Left kidney (tissue), 2 donors: Measurements from ENCODE around the gene TNNT3. TPM values are rescaled to one million over a fixed set of nuclear protein-coding genes. Genes with fewer than 3 reads are reported as not detected.
"Not testable (repeated sequence)": the region's sequence is repeated elsewhere in the genome, so short reads cannot be mapped to it uniquely, and the experiment has no call there.

Experiments
- DNase-seq: peaks from one replicate; pipeline ENCODE4 v3.0.0-alpha.2; 2013
- polyA plus RNA-seq: library from polyadenylated mRNA; unstranded; fragments of 120-200 nt; gene quantifications from one replicate; pipeline ENCODE4 v1.2.1, GENCODE V29; 2013; ENCODE audit not compliant: insufficient read length

The TNNT3 gene
- polyA plus RNA-seq, 1 donor: 8.2 TPM

DNA sequence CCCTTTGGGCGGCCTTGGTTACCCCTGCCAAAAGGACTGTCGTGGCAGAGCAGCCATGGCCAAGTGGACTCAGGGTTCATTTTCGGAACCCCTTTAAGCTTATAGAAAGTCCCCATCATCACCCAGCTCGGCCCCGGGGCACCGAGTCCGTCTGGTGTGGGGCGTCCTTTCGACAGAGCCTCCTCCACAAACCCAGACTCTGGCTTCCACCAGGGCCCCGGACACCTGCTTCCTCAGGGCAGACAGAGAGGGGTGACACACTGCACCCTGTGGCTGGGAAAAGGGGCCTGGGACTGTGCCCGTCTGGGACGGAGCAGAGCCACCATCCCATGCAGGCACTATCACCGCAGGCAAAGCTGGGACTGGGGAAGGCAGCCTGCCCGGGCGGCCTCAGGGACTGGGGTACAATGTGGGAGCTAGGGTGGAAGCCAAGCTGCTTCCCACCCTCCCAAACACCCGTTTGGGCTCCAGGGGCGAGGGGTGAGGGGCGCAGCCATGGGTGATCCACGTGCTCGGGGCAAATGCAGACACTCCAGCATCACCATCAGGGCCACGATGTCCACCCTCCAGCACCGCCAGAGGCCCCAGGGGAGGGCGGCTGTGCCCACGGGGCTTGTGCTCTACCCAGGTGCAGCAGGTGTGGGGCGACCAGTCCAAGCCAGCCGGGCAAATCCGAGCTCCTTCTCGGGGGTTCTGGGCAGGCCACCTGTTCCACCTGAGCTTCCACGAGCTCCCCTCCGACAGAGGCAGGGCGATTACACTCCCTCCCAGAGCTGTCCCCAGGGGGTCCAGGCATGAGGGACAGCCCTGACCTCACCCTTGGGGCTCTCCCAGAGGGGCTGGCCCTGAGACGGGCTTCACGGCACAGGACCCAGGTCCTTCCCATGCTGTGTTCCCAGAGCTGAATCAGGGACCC, 15.9 kb downstream of the TNNT3 start:
- DNase-seq: no peak

DNA sequence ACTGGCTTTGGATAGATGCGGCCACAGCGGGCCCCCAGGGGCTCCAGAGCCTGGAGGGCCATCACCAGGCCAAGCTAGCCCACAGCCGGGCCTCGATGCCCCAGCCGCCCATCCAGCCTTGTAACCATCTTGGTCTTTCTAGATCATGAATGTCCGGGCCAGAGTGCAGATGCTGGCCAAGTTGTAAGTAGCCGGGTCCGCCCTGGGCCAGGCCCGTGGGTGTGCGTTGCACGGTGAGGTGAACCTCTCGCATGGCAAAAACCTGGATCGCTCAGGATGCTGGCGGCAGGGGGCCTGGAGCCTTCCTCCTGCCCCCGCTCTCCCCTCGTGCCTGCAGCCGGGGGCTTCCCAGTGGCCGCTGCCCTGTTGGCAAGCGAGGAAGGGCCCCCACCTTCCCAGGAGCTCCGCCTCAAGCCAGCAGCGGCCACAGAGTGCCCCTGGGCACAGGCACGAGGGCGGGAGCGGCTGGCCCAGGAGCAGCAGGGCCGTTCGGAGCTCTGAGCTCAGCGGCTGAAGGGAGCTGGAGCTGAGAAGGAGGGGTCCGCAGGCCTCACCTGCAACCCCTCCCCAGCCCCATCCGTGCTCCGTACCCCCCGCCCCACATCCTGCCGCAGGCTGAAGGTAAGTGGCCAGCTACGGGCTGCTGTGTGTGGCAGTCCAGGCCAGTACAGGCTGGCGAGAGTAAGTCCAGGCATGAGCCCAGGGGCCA, 16.7 kb downstream of the TNNT3 start:
- no peak for DNase-seq

DNA sequence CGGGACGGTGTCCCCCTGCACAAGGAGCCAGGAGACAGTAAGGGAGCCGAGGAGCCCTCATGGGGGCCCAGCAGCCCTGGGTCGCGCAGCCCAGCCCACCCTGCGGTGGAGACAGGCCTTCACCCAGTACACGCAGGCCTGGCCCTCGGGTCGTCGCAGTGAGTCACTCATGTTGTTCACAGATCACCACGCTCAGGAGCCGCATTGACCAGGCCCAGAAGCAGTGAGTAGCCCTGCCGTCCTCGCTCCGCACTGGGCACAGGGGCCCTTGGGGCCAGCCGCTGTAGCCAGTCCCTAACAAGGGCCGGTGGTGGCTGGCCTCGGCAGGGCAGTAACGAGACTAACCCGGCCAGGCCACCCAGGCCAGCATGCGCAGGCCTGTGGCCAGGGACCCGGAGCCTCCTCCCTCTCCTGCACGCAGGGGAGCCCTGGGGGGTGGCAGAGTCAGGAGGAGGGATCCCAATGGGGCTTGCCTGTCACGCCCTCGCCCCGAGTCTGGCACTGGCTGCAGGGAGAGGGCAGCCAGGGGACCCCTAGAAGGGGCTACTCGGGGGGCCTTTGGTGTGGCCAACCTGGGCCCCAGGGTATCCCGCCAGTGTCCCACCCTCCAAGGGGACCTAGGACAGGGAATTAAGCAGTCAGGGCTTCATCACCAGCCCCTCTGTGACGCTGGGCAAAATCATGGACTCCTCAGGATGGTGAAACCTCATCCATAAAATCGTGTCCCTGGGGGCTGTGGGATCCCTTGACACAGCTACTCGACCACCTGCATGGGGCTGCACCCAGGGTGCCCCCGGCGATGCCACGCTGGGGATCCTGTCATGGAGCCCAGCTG, 17.5 kb downstream of the TNNT3 start:
- DNase-seq: no peak

DNA sequence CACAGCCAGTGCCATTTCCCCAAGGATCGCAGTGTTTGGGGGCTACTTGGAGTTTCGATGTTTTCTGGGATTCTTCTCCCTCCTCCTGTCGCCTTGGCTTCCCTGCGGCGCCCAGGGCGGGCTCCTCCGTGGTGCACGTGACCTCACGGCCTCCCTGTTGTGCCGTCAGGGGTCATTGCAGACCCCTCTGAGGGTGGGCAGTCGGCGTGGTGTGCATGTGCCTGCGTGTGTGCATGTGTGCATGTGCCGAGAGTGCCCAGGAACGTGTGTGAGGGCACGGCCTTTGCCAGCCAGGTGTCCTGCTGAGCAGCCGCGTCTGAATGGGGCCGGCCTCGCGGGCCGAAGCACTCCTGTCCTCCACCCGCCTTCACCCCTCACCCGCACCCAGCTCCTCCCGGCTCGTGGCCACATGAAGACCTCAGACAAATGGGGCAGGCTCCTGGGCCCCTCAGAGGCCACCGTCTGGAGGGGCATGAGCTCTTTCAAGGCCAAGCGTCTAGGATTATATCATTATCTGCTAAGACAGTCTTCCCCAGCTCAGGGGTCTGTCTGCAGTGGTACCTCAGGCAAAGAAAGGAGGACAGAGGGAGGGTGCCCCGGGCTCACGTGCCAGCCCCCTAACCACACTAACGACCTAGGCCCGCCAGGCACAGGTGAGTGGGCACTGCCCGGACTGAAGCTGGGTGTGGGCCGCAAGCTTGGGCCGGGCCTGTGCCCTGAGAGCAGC, 18.3 kb downstream of the TNNT3 start:
- DNase-seq: no peak

DNA sequence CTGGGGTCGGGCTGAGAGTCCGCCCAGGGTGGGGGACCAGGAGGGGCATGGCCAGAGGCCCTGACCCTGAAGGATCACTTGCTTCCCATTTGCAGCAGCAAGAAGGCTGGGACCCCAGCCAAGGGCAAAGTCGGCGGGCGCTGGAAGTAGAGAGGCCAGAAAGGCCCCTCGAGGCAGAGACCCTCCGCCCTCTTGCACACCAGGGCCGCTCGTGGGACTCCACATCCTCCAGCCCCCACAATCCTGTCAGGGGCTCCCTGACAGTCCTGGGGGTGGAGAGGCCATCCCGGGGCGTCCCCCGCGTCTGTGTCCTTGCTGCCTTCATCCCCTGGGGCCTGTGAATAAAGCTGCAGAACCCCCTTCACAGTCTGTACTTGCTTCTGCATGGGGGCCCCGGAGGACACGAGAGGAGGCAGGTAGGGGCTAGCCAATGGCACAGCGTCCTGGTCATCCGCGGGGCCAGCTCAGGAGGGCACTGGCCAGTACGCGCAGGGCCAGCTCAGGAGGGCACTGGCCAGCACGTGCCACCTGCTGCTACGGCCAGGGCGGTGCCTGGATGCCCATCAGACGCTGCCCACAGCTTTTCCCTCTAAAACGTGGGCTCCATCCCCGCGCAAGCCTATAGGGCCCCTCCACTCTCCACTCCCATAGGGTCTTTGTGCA, 19.0 kb downstream of the TNNT3 start:
- no peak for DNase-seq

DNA sequence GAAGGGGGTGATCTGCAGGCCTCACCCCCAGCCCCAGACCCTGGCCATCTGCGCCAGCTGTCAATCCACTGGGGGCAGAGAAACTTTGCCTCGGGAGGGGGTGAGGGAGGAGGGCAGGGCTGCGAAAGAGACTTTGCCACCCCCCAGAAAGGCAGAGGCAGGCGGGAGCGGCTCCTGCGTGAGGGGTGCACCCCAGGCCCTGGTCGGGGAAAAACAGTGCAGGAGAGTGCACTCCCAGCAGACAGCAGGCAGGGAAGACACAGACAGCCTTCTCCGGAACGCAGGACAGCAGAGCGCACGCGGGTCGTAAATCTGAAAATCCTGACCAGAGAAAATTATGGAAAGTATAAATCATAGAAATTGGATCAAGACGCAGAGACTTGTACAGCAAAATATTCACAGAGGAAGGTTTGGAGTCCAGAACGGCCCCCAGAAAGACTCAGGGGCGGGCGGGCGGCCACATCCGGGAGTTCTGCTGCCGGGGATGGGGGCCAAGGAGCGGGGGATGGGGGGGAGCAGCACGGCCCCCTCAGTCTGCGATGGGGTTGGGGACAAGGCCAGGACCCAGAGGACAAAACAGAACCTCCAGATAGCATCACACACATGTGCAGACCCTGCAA, 19.6 kb downstream of the TNNT3 start:
- no peak for DNase-seq

DNA sequence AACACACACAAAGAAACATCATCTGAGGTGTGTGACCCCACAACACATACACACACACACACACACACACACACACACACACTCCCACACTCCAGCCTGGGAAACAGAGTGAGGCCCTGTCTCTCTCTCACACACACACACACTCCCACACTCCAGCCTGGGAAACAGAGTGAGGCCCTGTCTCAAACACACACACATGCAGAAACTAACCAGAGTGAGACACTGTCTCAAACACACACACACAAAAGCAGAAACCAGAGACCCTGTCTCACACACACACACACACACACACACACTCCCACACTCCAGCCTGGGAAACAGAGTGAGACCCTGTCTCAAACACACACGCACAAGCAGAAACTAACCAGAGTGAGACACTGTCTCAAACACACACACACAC, 20.3 kb downstream of the TNNT3 start:
- not testable (repeated sequence) for DNase-seq

DNA sequence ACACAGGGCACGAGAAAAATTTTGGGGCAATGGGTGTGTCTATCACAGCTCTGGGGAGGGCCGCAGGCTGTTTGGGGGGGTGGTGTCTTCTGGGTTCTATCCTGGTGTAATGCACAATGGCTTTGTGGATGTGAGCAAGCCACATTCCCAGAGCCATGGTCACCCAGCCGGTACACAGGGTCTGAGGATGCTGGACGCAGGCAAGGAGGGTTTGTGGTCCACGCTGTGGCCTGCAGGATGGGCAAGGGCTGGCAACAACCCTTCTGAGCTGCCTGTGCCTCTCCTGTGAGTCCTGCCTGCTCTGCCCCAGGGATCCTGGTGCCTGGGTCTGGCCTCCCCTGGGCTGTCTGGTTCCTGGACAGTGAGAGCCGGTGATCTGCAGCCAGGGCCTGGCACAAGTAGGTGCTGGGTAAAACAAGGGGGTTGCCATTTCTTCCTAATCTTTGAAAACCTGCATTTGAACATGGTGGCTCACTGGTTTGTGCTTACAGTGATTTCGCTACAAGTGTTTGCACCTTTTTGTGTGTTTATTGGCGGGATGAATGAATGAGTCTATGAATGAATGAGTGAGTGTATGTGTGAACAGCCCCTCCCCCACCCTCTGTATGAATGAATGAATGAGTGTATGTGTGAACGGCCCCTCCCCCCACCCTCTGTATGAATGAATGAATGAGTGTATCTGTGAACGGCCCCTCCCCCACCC, 23.2 kb downstream of the TNNT3 start:
- DNase-seq: no peak

DNA sequence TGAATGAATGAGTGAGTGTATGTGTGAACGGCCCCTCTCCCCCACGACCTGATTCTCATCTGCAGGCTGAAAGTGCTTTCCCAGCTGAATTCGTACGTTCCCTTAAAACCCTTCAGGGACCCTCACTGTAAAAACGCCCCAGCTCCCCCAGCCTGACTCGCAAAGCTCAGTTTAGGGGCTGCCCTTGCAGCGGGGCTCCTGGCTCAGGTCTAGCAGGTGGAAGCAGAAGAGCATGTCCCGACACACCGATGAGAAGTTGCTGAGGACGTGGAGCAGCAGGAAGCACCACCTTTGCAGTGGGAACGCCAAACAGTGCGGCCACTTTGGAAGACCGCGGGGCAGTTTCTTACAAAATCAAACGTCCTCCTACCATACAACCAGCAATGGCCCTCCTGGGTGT, 24.1 kb downstream of the TNNT3 start:
- no peak for DNase-seq

DNA sequence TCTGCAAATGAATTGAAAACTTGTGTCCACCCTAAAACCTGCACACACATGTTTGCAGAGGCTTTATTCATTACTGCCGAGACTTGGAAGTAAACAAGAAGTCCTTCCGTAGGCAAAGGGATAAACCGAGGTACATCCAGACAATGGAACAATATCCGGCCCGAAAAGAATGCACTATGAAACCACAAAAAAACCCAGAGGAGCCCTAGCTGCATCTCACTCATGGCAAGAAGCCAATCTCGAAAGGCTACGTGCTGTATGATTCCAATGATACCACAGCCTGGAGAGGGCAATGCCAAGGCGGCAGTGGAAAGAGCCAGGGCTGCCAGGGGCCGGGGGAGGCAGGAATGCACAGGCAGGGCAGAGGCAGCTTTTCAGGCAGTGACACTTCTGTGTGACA, 24.5 kb downstream of the TNNT3 start:
- DNase-seq: no peak

DNA sequence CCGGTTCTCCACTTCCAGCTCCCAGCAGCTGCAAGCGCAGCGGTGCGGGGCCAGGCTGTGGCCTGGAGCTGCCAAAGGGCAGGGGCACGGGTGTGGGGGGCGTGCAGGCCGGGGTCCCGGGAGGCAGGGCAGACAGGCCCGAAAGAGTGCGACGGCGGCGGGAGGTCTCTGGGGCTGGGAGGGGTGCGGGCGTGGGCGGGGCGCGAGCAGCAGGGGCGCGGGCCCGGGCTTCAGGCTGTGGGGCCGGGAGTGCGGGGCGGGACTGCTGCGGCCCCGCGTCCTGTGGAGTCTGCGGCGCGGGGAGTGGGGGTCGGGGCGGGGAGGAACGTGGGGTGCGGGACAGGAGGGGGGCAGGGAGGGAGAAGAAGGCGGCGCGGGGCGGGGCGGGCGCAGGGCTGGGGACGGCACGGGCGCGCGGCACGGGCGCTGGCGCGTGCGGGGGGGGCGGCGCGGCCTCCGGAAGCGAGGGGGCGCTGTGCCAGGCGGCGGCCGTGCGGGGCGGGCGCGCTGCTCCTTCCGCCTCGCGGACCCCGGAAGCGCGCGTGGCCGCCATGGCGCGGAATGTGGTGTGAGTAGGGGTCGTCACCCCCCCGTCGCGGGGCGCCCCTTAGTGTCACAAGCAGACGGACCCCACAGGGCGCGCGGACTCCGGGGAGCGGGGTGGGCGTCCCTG, 27.4 kb downstream of the TNNT3 start, which contains the start of gene MRPL23:
TSS of gene MRPL23 (plus strand) at position 521 of the 673 bp plus-strand sequence. CDS start at position 552, 31 bp downstream.
- no peak for DNase-seq

DNA sequence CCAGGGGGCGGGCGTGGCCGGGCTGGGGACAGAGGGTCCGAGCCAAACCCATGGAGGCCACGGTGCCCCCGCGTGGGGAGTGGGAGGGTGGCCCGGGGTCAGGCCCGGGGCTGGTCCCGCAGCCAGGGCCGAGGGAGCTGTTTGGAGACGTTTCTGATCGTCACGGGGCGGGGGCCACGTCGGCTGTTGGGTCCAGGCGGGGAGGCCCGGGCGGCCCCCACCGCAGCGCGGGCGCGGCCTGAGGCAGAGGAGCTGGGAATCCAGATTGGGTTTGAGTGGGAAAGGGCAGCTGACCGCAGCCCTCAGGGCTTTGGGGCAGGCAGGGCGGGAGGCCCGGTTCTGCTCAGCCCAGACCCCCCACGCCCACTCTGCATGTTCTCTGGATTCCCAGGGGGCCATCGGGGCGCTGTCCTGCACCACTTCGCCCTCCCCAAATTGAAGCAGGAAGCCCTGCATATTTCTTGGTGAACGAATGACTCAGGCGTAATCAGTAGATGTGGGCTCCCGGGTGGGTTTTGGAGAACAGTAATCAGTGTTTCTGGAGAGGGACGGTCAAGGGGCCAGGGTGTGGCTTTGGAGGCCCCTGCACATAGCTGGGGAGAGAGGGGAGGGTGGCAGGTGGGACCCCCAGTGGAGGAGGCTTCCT, 28.2 kb downstream of the TNNT3 start:
- no peak for DNase-seq

DNA sequence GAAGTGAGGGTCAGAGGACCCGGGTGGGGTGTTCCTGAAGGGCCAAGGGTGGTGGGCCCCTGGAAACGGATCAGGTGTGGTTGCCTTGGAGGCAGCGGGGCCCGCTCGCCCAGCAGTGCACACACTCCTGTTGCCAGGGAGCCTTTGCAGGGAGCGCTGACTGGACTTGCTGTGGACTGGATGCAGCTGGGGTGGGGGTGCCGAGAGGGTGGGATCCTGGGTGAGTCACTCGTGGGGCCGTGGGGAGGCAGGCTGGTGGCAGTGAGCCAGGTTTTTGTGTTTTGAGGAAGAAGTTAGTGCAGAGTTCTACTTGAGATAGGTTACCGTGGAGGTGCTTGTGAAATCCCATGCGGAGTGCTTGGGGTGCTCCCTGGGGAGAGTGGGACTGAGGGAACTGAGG, 28.9 kb downstream of the TNNT3 start:
- DNase-seq: no peak

DNA sequence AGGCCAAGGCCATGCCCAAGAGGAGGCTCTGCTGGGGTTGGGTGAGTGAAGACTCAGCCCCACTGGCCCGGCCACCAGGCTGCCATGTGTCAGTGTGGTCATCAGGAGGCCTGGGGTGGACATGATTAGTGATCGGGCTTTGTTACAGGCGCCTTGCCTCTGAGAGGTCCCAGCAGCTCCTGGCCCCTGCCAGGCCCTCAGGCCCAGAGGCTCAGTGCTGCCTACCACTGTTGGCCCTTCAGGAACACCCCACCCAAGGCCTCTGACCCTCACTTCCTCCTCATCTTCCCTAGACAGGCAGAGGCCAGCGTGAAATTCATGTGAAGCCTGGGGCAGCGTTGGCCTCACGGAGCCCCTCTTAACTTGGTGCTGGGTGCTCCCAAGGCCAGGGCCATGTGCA, 29.8 kb downstream of the TNNT3 start:
- DNase-seq: no peak

DNA sequence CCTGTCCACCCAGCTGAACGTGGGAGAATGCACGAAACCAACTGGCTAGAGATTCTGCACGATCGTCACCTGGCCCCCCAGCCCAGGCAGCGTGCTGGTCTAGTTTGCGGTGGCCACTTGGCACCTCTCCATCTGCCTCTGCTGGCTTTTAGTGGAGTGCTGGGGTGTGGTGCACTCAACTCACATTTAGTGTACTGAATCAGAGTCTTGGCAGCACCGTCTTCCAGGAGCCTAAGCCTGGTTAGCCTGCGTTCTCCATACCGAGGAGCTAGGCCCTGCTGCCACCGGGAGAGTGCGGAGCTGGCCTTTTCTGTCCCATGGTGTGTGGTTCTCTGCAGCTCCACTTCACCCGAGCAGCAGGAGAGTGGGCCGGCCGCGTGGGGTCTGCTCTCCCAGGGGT, 30.4 kb downstream of the TNNT3 start:
- no peak for DNase-seq

DNA sequence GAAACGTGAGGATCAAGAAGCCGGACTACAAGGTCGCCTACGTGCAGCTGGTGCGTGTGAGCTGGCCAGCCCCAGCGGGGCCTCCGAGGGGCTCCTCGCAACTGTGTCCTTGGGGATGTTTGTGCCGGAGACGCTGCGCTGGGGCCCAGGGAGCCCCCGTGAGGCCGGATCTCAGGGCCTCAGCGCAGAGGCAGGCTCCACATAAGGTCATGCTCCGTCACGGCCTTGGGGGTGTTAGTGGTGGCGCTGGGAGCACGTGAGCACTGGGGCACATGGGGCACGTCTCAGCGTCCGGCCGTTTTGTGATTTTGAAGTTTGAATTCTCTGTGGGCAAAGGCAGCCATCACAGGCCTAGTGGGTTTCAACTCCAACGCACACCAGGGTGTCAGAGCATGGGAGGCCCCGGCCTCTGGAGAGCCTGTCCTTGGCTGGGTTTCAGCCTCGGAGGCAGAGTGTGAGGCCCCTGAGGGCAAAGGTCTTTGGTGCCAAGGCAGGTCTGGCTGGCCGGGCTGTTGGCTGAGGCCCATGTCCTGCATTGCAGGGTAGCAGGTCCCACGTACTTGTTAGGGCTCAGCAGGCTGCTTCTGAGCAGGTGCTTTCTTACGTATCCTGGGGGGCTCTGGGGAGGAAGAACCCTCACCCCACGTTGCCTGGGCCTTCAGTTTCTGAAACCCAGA, 33.4 kb downstream of the TNNT3 start:
- no peak for DNase-seq

DNA sequence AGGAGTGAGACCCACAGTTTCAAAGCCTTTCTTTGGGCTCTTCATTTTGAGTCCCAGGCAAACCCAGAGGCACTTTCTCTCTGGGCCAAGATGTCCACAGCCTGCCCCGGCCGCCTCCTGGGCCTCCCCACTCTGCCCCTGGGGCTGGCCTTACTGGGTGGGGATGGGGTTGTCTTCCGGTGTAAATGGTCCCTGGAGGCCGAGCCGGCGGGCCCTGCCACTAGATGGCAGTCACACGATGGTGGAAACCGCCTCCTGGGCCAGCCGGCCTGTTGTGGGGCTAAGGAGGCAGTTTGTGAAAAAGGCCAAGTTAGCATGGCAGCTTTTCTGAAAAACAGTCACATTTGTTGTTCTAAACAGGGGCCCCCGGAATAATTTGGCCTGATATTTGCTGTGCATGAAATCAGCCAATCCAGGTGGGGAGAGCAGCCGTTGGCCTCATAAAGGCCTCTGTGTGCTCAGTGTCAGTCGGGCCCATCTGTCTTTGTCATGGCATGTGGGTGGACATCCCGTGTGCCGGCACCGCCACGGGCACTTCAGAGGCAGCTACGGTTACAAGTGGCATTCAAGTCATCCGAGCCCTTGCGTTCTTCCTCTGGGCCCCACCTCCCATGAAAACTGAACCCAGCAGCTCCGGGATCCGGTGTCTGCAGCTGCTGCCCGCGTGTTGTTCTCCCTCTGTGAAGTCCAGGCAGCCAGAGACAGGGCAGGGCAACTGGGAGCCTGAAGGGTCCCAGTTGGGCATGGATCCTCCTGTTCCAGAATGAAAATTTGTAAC, 34.2 kb downstream of the TNNT3 start:
- no peak for DNase-seq

DNA sequence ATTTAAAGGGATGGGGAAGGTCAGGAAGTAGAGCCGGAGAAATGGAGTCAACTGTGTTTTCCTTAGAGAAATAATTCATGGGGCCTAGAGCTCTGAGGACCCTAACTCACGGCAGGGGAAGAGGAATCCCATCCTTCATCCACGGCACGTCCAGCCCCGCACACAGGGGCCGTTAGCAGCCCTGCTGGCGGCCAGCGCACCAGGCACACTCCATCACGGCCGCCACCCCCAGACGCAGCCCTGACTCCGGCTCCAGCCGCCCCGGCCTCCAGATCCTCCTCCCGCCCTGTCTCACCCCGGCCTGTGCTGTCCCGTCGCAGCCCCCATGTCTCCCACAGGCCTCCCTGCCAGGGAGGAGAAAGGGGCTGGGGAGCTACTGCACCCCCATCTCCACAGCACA, 38.9 kb downstream of the TNNT3 start:
- DNase-seq: no peak
